GM21825 (cell line): ENCODE results near the gene ZNF793.

Source experiments
- ATAC-seq: cut with Tn5 transposase; IDR thresholded peaks from one replicate; pipeline ENCODE4 v1.9.1; 2021; ENCODE audit warnings: mild to moderate bottlenecking, moderate library complexity; ENCODE audit not compliant: unreplicated experiment

The ZNF793 gene

GRCh38 chr19:37564624-37565369 is 58.1 kb downstream of the ZNF793 start:
- no peak for ATAC-seq

GRCh38 chr19:37565370-37565669 is 58.6 kb downstream of the ZNF793 start:
- ATAC-seq, result no peak

GRCh38 chr19:37572203-37572602 is 65.5 kb downstream of the ZNF793 start:
- ATAC-seq, result no peak

- ATAC-seq, result no peak
Observed at GRCh38 chr19:37583340-37583739, 76.6 kb downstream of the ZNF793 start.
